ENCODE data around the gene TC2N.
"Not testable (repeated sequence)": the region's sequence is repeated elsewhere in the genome, so short reads cannot be mapped to it uniquely, and the experiment has no call there.

The TC2N gene

DNA sequence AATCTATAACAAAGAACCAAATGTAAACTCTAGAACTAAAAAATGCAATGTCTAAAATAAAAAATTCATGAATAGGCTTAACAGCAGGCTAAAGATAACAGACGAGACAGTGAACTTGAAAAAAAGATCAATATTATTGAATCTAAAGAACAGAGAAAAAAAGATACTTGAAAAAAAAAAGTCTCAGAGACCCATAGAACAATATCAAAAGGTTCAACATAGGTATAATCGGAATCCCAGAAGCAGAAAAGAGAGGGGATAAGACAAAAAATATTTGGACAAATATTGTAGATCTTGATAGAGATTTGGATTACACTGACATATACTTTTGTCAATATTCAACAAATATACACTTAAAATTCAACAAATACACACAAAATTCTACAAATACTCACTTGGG lies 56.6 kb downstream of the TC2N start:
- Mint-ChIP-seq H3K27ac (no peak overlapping the region), H3K4me1 (peaks cover 3% of the 10 kb centered on the region), H3K9me3 (peaks cover 26% of the 10 kb centered on the region), H3K4me3 (no peak overlapping the region), H3K36me3 (peaks cover 41% of the 10 kb centered on the region), H3K27me3 (peaks cover 6% of the 10 kb centered on the region)
- no peak for ATAC-seq (ENCODE audit: low read depth)
- no peak for DNase-seq (ENCODE audit: low spot score in 2 of 2)

GRCh38 chr14:91806716-91807115 lies 60.6 kb downstream of the TC2N start:
- ATAC-seq (ENCODE audit: low read depth) (no peak), DNase-seq (ENCODE audit: low spot score in 2 of 2) (no peak)
- H3K4me3 Mint-ChIP-seq = no peak overlapping the region
- H3K4me1 Mint-ChIP-seq = no peaks in the 10 kb centered on the region
- H3K9me3 Mint-ChIP-seq = peaks cover 28% of the 10 kb centered on the region
- H3K27ac Mint-ChIP-seq = no peak overlapping the region
- H3K36me3 Mint-ChIP-seq = peaks cover 38% of the 10 kb centered on the region
- peaks cover 1% of the 10 kb centered on the region for H3K27me3 Mint-ChIP-seq

DNA sequence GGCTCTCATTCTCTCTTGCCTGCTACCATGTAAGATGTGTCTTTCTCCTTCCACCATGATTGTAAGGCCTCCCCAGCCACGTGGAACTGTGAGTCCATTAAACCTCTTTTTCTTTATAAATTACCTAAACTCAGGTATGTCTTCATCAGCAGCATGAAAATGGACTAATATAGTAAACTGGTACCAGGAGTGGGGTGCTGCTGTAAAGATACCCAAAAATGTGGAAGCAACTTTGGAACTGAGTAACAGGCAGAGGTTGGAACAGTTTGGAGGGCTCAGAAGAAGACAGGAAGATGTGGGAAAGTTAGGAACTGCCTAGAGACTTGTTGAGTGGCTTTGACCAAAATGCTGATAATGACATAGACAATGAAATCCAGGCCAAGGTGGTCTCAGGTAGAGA lies 61.2 kb downstream of the TC2N start:
- not testable (repeated sequence) for H3K4me1 Mint-ChIP-seq; DNase-seq (ENCODE audit: low spot score in 2 of 2); H3K27me3 Mint-ChIP-seq; H3K4me3 Mint-ChIP-seq; H3K27ac Mint-ChIP-seq; ATAC-seq (ENCODE audit: low read depth)
- Mint-ChIP-seq H3K9me3 (peaks cover 28% of the 10 kb centered on the region), H3K36me3 (peaks cover 38% of the 10 kb centered on the region)

DNA sequence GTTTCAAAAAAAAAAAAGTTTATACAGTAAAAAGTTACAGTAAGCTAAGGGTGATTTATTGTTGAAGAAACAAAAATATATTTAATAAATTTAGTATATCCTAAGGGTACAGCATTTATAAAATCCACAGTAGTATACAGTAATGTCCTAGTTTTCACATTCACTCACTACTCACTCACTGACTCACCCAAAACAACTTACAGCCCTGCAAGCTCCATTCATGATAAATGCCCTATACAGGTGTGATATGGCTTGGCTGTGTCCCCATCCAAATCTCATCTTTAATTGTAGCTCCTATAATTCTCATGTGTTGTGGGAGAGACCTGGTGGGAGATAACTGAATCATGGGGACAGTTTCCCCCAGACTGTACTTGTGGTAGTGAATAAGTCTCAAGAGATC lies 61.7 kb downstream of the TC2N start:
- ATAC-seq (ENCODE audit: low read depth) (no peak), DNase-seq (ENCODE audit: low spot score in 2 of 2) (no peak)
- H3K27me3 Mint-ChIP-seq = peaks cover 1% of the 10 kb centered on the region
- no peak overlapping the region for H3K27ac Mint-ChIP-seq
- peaks cover 25% of the 10 kb centered on the region for H3K9me3 Mint-ChIP-seq
- H3K36me3 Mint-ChIP-seq = peaks cover 34% of the 10 kb centered on the region
- no peaks in the 10 kb centered on the region for H3K4me1 Mint-ChIP-seq
- no peak overlapping the region for H3K4me3 Mint-ChIP-seq

- H3K9me3 Mint-ChIP-seq = peaks cover 9% of the 10 kb centered on the region
- no peak overlapping the region for H3K27ac Mint-ChIP-seq
- no peak overlapping the region for H3K4me3 Mint-ChIP-seq
- ATAC-seq (ENCODE audit: low read depth) = no peak
- no peaks in the 10 kb centered on the region for H3K27me3 Mint-ChIP-seq
- no peaks in the 10 kb centered on the region for H3K4me1 Mint-ChIP-seq
- DNase-seq (ENCODE audit: low spot score in 2 of 2) = no peak
- H3K36me3 Mint-ChIP-seq = peaks cover 12% of the 10 kb centered on the region
Measured at GRCh38 chr14:91801358-91801757, 66.0 kb downstream of the TC2N start.

GRCh38 chr14:91796617-91797347 lies 70.6 kb downstream of the TC2N start:
- DNase-seq (ENCODE audit: low spot score in 2 of 2) = no peak
- peaks cover 3% of the 10 kb centered on the region for H3K9me3 Mint-ChIP-seq
- H3K4me1 Mint-ChIP-seq = no peaks in the 10 kb centered on the region
- H3K4me3 Mint-ChIP-seq = no peak overlapping the region
- ATAC-seq (ENCODE audit: low read depth) = no peak
- no peak overlapping the region for H3K27ac Mint-ChIP-seq
- peaks cover 21% of the 10 kb centered on the region for H3K36me3 Mint-ChIP-seq
- H3K27me3 Mint-ChIP-seq = no peaks in the 10 kb centered on the region

DNA sequence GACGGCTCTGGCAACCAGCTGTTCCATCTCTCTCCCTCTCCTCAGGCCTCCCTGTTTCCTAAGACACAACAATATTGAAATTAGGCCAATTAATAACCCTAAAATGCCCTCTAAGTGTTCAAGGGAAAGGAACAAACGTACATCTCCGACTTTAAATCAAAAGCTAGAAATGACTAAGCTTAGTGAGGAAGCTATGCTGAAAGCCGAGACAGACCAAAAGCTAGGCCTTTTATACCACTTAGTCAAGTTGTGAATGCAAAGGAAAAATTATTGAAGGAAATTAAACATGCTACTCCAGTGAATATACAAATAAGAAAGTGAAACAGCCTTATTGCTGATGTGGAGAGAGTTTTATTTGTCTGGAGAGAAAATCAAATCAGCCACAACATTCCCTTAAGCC lies 73.6 kb downstream of the TC2N start:
- Mint-ChIP-seq H3K4me3 (no peak overlapping the region), H3K27me3 (no peaks in the 10 kb centered on the region), H3K27ac (no peak overlapping the region), H3K36me3 (peaks cover 25% of the 10 kb centered on the region), H3K4me1 (no peaks in the 10 kb centered on the region), H3K9me3 (peaks cover 3% of the 10 kb centered on the region)
- ATAC-seq (ENCODE audit: low read depth) = no peak
- no peak for DNase-seq (ENCODE audit: low spot score in 2 of 2)

DNA sequence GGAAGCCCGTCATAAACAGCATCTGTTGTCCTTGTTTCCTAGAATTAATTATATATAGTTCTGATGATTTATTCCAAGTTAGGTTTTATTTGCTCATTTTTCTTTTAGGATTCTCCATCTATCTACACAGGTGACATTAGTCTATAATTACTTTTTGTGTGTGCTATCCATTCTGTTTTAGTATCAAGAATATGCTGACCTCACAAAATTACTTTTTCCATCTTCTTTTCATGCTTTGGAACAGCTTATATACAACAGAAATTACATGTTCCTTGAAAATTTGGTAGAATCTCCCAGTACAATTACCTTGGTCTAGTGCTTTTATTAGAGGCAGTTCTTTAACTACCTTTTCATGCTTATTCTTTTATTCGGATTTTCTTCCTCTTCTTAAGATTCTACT lies 81.1 kb downstream of the TC2N start:
- no peaks in the 10 kb centered on the region for H3K4me1 Mint-ChIP-seq
- ATAC-seq (ENCODE audit: low read depth) = no peak

GRCh38 chr14:91780452-91780851 lies 86.9 kb downstream of the TC2N start:
- no peak for DNase-seq (ENCODE audit: low spot score in 2 of 2)
- no peak for ATAC-seq (ENCODE audit: low read depth)
- H3K36me3 Mint-ChIP-seq = peaks cover 3% of the 10 kb centered on the region
- H3K4me1 Mint-ChIP-seq = peaks cover 3% of the 10 kb centered on the region
- no peak overlapping the region for H3K4me3 Mint-ChIP-seq
- H3K9me3 Mint-ChIP-seq = no peaks in the 10 kb centered on the region
- no peaks in the 10 kb centered on the region for H3K27me3 Mint-ChIP-seq
- no peak overlapping the region for H3K27ac Mint-ChIP-seq

More for the DNA sequence above, 81.1 kb downstream of the TC2N start:
- H3K4me3 Mint-ChIP-seq = no peak overlapping the region
- DNase-seq (ENCODE audit: low spot score in 2 of 2) = no peak
- H3K9me3 Mint-ChIP-seq = no peaks in the 10 kb centered on the region
- H3K36me3 Mint-ChIP-seq = peaks cover 13% of the 10 kb centered on the region
- no peak overlapping the region for H3K27ac Mint-ChIP-seq
- peaks cover 2% of the 10 kb centered on the region for H3K27me3 Mint-ChIP-seq

- no peak for DNase-seq (ENCODE audit: low spot score in 2 of 2)
- H3K27ac Mint-ChIP-seq = no peak overlapping the region
- peaks cover 3% of the 10 kb centered on the region for H3K36me3 Mint-ChIP-seq
- no peak overlapping the region for H3K4me3 Mint-ChIP-seq
- no peaks in the 10 kb centered on the region for H3K27me3 Mint-ChIP-seq
- peaks cover 16% of the 10 kb centered on the region for H3K4me1 Mint-ChIP-seq
- no peak for ATAC-seq (ENCODE audit: low read depth)
- H3K9me3 Mint-ChIP-seq = no peaks in the 10 kb centered on the region
Measured at GRCh38 chr14:91778217-91778616, 89.1 kb downstream of the TC2N start.

- no peaks in the 10 kb centered on the region for H3K36me3 Mint-ChIP-seq
Measured at GRCh38 chr14:91774140-91775096, 92.9 kb downstream of the TC2N start.

DNA sequence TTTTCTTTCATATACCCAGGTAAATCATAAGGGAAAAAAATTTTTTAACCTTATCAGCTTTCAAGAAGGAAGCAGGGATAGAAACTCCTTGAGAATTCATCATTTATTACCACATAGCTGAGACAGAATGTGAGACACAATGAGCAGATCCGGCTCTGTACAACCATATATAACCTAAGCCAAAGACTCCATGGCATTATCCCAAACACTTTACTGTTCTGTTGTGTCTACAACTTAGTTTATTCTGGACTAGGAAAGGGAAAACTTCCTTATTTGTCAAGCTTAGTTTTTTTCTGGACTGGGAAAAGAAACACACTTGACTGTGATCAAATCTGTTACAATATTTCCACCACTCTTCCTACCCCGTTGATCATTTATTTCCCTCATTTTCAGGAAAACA lies 97.2 kb downstream of the TC2N start:
- no peaks in the 10 kb centered on the region for H3K9me3 Mint-ChIP-seq
- no peaks in the 10 kb centered on the region for H3K27me3 Mint-ChIP-seq
- H3K4me1 Mint-ChIP-seq = peaks cover 14% of the 10 kb centered on the region
- no peaks in the 10 kb centered on the region for H3K36me3 Mint-ChIP-seq
- DNase-seq (ENCODE audit: low spot score in 2 of 2) (no peak), ATAC-seq (ENCODE audit: low read depth) (no peak)
- H3K4me3 Mint-ChIP-seq = no peak overlapping the region
- no peak overlapping the region for H3K27ac Mint-ChIP-seq

More at GRCh38 chr14:91774140-91775096, 92.9 kb downstream of the TC2N start:
- Mint-ChIP-seq H3K27ac (peak overlapping the region; percentile 13), H3K4me3 (peak overlapping the region; percentile 43), H3K4me1 (peaks cover 16% of the 10 kb centered on the region), H3K27me3 (no peaks in the 10 kb centered on the region), H3K9me3 (no peaks in the 10 kb centered on the region)
- DNase-seq (ENCODE audit: low spot score in 2 of 2) = peak; percentile 13 to 26
- ATAC-seq (ENCODE audit: low read depth) = peak; percentile 99

GRCh38 chr14:91755570-91756295 lies 111.6 kb downstream of the TC2N start:
- peaks cover 17% of the 10 kb centered on the region for H3K27me3 Mint-ChIP-seq
- ATAC-seq (ENCODE audit: low read depth) (no peak), DNase-seq (ENCODE audit: low spot score in 2 of 2) (no peak)
- no peaks in the 10 kb centered on the region for H3K9me3 Mint-ChIP-seq
- H3K36me3 Mint-ChIP-seq = peaks cover 3% of the 10 kb centered on the region
- no peak overlapping the region for H3K4me3 Mint-ChIP-seq
- H3K27ac Mint-ChIP-seq = no peak overlapping the region
- no peaks in the 10 kb centered on the region for H3K4me1 Mint-ChIP-seq

DNA sequence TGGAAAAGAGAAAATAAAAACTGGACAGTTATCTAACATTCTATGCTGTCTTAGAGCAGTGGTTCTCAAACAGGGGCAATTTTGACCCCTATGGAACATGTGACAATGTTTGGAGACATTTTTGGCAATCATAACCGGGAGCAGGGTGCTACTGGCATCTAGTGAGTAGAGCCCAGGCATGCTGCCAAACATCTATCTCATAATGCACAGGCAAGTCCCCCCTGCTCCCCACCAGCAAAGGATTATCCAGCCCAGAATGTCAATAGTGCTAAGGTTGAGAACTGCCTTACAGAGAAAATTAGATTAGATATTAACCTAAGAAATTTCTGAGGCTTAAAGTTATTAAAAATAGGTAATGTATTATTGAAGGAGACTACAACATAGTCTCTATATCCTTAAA lies 112.5 kb downstream of the TC2N start:
- H3K27ac Mint-ChIP-seq = no peak overlapping the region
- H3K4me1 Mint-ChIP-seq = no peaks in the 10 kb centered on the region
- H3K9me3 Mint-ChIP-seq = no peaks in the 10 kb centered on the region
- no peaks in the 10 kb centered on the region for H3K36me3 Mint-ChIP-seq
- H3K27me3 Mint-ChIP-seq = peaks cover 21% of the 10 kb centered on the region
- no peak overlapping the region for H3K4me3 Mint-ChIP-seq
- ATAC-seq (ENCODE audit: low read depth) = no peak
- DNase-seq (ENCODE audit: low spot score in 2 of 2) = no peak

Measured in memory B cell (primary cell).